GM10266 (cell line): ENCODE data around the gene SLC17A2.

ENCODE experiments used
- DNase-seq: peaks from one replicate; pipeline ENCODE4 v3.0.0; 2012; ENCODE audit errors: extremely low spot score
- TF ChIP-seq, protein P1 (sequence below): IDR thresholded peaks from 2 replicates; pipeline ENCODE4 v1.5.1; 2012; ENCODE audit warnings: mild to moderate bottlenecking, low read depth; ENCODE audit not compliant: control insufficient read depth, insufficient read depth; ENCODE audit errors: missing control alignments

The SLC17A2 gene

DNA sequence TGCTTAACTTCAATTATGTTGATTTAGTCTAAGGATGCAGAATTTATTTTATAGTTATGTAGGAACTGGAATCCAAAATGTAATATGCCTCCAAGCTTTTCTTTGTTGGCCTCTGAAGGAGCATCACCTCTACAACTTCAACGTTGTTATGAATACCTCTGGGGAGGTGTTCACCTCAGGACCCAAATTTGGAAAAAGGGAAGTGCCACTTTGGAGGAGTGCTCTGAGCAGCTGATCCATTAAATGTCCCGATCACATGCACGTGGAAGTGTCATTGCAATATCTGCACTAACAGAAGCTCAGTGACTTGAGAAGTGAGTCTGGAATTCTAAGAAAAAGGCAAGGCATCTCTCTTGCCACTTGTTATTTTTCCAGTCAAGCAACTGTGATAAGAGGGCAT is 34.2 kb downstream of the SLC17A2 start:
- TF ChIP-seq, protein P1, sequence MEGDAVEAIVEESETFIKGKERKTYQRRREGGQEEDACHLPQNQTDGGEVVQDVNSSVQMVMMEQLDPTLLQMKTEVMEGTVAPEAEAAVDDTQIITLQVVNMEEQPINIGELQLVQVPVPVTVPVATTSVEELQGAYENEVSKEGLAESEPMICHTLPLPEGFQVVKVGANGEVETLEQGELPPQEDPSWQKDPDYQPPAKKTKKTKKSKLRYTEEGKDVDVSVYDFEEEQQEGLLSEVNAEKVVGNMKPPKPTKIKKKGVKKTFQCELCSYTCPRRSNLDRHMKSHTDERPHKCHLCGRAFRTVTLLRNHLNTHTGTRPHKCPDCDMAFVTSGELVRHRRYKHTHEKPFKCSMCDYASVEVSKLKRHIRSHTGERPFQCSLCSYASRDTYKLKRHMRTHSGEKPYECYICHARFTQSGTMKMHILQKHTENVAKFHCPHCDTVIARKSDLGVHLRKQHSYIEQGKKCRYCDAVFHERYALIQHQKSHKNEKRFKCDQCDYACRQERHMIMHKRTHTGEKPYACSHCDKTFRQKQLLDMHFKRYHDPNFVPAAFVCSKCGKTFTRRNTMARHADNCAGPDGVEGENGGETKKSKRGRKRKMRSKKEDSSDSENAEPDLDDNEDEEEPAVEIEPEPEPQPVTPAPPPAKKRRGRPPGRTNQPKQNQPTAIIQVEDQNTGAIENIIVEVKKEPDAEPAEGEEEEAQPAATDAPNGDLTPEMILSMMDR, result no peak
- no peak for DNase-seq

DNA sequence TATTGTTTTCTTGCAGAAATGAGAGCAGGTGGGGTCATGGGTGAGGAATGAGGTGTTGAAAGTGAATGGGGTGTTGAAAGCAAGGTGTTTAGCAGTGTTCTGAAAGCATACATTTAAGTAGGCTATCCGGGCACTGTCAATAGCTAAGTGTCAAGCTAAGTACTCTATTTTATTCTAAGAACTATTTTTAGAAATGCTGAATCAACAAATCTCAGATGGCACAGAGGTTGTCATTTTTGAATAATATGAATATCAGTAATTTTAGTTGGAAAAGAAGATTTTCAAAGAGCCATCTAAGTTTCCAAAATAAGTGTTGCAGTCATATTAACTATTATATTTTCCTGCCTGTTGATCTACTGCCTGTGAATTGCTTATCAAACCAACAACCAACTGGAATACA is 34.7 kb downstream of the SLC17A2 start:
- no peak for DNase-seq
- TF ChIP-seq, protein P1, result no peak

DNA sequence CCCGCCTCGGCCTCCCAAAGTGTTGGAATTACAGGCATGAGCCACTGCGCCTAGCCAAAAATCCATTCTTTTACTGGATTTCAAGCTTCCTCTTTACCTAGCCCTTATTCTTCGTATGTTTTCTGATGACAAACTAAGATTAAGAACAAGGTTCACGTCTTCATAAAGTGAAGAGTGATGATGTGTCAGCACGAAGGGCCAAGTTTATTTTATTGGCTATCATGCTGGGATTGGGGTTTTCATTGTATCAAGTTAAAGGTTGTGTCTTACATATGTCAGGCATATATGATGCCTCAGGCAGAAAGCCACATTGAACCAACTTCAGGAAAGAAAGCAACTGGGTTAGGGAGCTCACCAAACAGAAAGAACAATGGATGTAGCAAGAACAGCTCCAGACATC is 36.7 kb downstream of the SLC17A2 start:
- TF ChIP-seq, protein P1, result no peak
- no peak for DNase-seq

DNA sequence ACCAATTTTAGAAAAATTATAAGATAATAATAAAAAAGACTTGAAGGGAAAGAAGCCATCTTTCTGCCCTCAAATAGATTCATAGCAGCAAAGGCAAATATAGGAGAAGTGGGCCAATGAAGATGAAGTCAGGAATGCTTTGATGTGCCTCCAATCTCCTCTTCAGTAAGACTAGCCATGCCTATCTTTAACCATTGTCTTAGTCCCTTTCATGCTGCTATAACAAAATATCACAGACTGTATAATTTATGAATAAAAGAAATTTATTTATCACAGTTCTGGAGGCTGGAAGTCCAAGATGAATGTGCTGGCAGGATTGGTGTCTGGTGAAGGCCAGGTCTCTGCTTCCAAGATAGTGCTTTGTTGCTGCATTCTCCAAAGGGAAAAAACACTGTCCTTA is 37.6 kb downstream of the SLC17A2 start:
- no peak for DNase-seq
- TF ChIP-seq, protein P1, result no peak

DNA sequence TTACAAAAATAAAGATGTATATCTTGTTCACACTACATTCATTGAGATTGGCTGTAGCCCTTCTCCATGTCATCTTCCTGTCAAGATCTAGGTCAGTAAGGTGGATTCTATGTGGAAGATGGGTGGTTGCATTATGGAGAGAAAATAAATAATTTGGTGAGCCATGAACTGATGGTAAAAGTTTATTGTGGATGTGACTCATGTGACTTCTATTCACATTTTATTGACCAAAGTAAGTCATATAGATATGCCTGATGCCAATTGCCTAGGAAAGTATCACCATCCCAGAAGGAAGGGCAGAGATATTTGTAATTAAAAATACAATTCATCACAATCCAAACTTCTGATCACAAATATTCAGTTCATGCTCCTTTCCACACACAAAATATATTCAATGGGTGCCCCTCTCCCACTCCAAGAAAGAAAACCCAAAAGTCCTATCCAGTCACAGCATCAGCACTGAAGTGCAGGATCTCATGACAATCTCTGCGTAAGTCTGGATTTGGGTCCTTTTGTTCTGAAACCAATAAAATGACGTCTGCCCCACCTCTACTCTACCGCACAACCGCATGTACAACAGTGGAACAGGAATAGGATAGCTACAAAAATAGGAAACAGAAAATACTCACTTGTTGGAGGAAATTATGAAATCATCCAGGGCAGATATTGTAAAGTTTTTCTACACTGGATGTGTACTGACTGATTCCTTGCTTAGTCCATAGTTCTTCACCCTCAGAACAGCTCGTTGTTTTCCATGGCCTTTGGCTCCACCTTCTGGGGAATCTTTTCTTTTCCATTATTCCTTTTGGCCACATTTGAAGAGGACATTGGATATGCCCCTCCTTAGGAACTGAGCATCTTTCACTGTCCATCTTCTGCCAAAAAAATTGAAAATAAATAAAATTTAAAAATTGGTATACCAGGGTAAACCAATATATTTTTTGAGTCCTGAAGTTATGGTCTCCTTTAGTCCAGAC is 40.3 kb downstream of the SLC17A2 start:
- no peak for DNase-seq
- TF ChIP-seq, protein P1, result peak; percentile 10

DNA sequence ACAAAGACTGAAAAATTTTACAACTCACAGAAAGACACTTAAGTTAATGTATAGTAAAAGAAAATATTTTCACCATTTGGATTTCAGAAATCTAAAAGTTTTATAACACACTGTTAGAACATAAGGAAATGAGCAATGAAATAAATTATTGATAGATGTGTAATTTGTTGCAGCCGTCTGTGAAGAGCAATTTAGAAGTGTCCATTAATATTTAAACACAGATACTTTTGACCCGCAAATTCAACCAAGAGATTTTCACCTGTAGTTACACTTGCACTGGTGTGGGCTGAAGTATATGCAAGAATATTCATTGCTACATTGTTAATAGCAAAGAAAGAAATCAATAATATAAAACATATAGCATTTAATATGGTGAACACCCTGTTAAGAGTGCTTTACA is 41.9 kb downstream of the SLC17A2 start:
- TF ChIP-seq, protein P1, result no peak
- no peak for DNase-seq

DNA sequence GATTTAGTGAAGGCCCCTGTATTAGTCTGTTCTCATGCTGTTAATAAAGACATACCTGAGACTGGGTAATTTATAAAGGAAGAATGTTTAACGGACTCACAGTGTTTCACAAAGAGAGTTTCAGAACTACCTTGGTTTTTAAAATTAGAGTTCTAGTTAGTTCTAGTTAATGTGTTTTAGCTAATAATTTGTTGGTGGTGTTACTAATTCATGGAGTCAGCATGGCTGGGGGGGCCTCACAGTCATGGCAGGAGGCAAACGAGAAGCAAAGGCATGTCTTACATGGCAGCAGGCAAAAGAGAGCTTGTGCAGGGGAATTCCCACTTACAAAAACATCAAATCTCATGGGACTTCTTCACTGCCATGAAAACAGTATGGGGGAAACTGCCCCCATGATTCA is 44.4 kb downstream of the SLC17A2 start:
- TF ChIP-seq, protein P1, result no peak
- DNase-seq, result no peak
